ENCODE data around the gene APCDD1L.

The APCDD1L gene

DNA sequence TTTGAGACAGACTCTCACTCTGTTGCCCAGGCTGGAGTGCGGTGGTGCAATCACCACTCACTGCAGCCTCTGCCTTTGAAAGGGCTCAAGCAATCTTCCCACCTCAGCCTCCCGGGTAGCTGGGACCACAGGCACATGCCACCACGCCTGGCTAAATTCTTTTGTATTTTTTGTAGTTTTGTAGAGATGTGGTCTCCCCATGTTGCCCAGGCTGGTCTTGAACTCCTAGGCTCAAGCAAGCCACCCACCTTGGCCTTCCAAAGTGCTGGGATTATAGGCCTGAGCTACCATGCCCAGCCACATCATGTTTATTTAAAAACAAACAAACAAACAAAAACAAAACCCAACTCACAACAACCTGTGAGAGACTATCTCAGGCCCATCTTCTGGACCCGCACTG is 29.7 kb upstream of the APCDD1L start:
- no peak for DNase-seq

GRCh38 chr20:58544286-58544685 is 29.1 kb upstream of the APCDD1L start:
- DNase-seq: no peak

GRCh38 chr20:58543274-58543673 is 28.1 kb upstream of the APCDD1L start:
- DNase-seq: no peak

DNA sequence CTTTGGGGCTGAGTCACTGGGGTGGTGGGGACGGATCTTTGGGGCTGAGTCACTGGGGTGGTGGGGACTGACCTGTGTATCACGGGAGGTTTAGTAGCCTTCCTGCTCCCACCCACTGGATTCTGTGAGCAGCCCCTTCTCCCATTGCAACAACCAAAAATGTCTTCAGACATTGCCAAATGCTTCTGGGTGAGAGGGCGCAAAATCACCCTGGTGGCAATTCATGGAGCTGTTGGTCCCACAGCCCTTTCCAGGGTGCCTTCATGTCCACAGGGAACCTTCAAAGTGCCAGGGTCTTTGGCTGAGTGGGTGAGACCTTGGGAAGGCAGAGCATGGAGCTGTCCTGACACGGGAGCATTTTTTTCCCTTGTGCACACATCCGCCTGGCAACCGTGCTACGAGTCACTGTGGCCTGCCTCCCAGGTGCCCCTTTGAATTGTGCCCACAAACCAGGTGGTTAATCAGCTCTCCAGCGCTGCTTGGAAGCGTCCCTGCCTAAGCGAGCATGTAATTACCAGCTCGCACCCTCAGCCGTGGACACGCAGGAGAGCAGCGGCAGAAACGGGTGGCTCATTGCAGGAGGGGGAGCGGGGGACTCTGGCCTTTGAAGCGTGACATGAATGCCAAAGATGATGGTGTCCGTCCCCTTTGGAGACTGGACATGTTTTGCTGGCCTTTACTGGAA is 27.4 kb upstream of the APCDD1L start:
- DNase-seq: no peak

- peak in 1 of 4 experiments; percentile 9 for DNase-seq
These were observed 26.8 kb upstream of the APCDD1L start for GRCh38 chr20:58542034-58542410.

GRCh38 chr20:58538752-58539151 is 23.6 kb upstream of the APCDD1L start:
- DNase-seq: no peak

DNA sequence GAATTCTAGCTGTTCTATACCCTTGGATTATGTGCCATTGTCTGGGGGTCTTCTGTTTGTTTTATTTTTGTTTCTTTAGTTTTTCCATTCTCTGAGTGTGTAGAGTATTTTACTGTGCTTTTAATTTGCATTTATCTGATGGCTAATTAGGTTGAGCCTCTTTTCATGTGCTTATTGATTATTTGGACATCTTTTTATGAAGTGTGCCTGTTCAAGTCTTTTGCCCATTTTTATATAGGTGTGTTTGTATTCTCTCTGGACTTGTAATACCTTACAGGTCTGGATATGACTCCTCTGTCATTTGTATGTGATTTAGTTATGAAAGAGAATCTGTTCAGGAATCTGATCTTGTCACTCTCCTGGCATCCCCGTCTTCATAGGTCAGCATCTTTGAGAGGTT is 22.6 kb upstream of the APCDD1L start:
- no peak for DNase-seq

- no peak for DNase-seq
These were observed 21.1 kb upstream of the APCDD1L start for GRCh38 chr20:58536289-58536688.

DNA sequence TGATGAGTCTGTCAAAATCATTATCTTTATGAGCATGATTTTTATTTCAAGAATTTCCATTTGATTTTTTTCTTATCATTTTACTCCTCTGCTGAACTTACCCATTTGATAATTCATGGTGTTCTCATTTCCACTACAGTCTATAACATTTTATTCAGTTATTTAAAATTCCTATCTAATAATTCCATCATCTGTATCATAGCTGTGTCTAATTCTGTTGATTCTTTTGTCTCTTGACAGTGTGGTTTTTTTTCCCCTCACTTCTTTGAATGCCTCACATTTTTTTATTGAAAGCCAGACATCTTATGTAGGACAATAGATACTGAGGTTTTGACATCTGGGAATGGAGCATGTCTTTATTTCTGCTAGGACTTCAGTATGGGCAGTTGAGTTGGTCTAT is 16.5 kb upstream of the APCDD1L start:
- no peak for DNase-seq

- DNase-seq: no peak
These were observed 15.9 kb upstream of the APCDD1L start for GRCh38 chr20:58531063-58531462.

GRCh38 chr20:58528412-58528811 is 13.2 kb upstream of the APCDD1L start:
- DNase-seq: no peak

GRCh38 chr20:58526411-58526810 is 11.2 kb upstream of the APCDD1L start:
- DNase-seq: no peak

DNA sequence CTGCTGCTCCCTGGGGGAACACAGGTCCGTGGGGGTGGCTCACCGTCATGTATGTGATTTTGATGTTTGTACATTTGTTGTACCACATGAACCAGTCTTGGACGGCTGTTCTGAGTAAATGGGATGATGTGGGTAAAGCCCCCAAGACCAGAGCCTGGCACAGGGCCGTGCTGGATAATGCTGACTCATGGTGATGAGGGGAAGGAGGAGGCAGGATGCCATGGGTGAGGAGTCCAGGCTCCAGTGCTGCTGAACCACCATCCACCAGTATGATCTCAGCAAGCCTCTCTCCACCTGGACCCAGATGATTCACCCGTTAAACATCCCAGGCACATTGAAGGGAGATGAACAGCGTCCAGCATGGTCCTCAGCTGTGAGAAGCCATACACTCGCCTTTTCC is 9.6 kb upstream of the APCDD1L start:
- DNase-seq: no peak

GRCh38 chr20:58523971-58524315 is 8.7 kb upstream of the APCDD1L start:
- no peak for DNase-seq

- no peak for DNase-seq
These were observed 8.1 kb upstream of the APCDD1L start for GRCh38 chr20:58523072-58523970.

GRCh38 chr20:58522666-58523065 is 7.5 kb upstream of the APCDD1L start:
- no peak for DNase-seq

- no peak for DNase-seq
These were observed 6.6 kb upstream of the APCDD1L start for GRCh38 chr20:58521763-58522162.

- no peak for DNase-seq
These were observed 4.9 kb upstream of the APCDD1L start for GRCh38 chr20:58519940-58520712.

- DNase-seq: no peak
These were observed 3.8 kb upstream of the APCDD1L start for GRCh38 chr20:58518896-58519593.

- no peak for DNase-seq
These were observed 3.2 kb upstream of the APCDD1L start for GRCh38 chr20:58518387-58518786.

DNA sequence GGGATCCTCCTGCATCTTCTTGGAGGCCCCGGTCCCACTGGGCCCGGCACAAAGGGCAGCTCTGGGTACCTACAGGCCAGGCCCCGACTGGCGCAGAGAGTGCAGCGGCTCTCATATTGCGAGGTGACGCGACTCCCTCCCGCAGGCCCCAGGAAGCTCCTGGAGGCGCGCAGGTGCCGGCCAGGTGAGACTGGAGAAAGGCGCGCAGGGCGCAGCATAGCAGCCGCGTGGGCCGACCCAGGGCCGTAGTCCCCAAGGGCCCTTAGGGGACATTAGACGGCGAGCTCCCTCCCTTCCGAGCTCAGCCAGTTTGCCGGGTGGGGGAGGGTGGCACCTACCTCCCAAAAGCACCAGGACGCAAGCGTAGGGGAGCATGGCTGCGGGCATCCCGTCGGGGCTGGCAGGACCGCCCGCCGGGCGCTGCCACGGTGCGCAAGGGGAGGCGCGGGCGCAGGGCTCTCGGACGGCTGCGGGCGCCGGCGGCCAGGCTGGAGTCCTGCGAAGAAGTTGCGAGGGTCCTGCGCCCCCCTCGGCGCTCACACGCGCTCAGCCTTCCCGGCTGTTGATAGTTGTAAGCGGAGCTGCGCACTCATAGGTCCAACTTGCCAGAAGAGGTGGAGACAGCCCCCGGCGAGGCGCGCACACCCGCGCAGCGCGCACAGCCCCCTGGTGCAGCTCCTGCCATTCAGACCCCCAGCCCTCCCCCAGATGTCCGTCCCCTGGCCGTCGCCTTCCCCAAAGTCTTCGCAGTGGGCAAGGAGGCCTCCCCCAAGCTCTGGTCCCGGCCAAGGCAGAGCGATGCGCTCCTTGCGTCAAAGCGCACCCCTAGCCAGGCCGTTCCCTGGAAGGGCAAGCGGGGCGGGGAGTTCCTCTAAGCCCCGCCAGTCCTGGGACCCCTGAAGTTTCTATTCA is 622 bp downstream of the APCDD1L start:
- DNase-seq: no peak

Data from activated CD4-positive, CD25-positive, alpha-beta regulatory T cell (primary cell).